ENCODE results near the gene REPS1.
"Not testable (repeated sequence)": the region's sequence is repeated elsewhere in the genome, so short reads cannot be mapped to it uniquely, and the experiment has no call there.

Gene REPS1

GRCh38 chr6:139003751-139004150, 15.7 kb upstream of the REPS1 start:
- no peak for DNase-seq

- DNase-seq, result peak; percentile 9
Measured at GRCh38 chr6:138999949-139000725, 12.1 kb upstream of the REPS1 start.

GRCh38 chr6:138997136-138997535, 9.1 kb upstream of the REPS1 start:
- DNase-seq, result no peak

DNA sequence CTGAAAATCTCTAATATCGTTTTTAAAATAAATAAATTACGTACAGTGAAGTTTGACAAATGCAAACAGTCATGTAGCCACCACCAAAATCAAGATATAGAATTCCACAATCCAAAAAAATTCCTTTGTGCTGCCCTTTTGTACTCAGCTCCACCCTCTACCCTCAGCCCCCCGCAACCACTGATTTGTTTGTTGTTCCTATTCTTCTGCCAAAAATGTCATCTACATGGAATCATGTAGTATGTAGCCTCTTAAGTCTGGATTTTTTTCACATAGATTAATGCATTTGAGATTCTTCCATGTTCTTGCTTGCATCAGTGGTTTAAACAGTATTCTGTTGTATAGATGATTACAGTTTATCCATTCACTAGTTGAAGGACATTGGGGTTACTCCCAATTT, 8.5 kb upstream of the REPS1 start:
- no peak for DNase-seq

DNA sequence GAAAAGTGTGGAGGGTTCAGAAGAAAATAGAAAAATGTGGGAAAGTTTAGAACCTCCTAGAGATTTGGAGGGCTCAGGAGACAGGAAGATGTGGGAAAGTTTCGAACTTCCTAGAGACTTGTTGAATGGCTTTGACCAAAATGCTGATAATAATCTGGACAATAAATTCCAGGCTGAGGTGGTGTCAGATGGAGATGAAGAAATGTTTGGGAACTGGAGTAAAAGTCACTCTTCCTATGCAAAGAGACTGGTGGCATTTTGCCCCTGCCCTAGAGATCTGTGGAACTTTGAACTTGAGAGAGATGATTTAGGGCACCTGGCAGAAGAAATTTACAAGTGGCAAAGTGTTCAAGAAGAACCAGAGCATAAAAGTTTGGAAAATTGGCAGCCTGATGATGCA, 5.4 kb upstream of the REPS1 start:
- not testable (repeated sequence) for DNase-seq

- DNase-seq, result not testable (repeated sequence)
Measured at GRCh38 chr6:138992965-138993364, 4.9 kb upstream of the REPS1 start.

DNA sequence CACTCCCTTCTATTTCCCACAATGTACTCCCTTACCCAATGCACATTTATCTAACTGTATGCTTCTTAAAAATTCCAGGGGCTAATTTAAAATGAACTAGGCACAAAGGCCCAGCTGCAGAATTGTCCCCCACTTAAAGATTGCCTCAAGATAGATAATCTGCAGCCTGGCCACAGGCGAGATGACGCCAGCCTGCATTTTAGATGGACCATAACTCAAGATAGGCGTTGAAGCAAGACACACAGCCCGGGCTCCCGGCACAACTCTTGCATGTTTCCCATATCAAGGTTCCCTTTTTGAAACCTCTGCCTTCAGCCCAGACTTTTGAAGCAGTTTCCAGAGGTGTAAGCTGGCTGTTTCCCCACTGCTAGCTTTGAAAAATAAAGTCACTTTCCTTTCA, 3.2 kb upstream of the REPS1 start:
- no peak for DNase-seq

- peak; percentile 82 for DNase-seq
Measured at GRCh38 chr6:138989098-138989983, 1.3 kb upstream of the REPS1 start.

DNA sequence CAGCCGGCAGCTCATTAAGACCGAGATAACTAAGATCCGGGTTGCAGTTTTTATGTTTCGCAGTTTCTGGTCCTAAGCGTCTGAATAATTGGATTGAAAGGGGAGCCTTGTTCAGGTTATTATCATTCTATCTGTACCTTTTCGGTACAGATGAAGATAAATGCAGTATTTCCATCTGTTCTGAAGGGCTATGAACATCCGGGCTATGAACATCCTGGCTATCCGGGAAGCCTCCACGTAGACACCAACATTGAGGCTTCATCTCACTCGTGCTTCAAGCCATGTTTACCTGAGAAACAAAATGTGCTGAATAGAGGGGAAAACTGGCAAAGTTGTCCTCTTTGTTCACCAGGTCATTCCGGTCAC, 399 bp upstream of the REPS1 start:
- peak; percentile 79 for DNase-seq

GRCh38 chr6:138987080-138987642, 892 bp downstream of the REPS1 start:
- no peak for DNase-seq

- no peak for DNase-seq
Measured at GRCh38 chr6:138986578-138986977, 1.5 kb downstream of the REPS1 start.

DNA sequence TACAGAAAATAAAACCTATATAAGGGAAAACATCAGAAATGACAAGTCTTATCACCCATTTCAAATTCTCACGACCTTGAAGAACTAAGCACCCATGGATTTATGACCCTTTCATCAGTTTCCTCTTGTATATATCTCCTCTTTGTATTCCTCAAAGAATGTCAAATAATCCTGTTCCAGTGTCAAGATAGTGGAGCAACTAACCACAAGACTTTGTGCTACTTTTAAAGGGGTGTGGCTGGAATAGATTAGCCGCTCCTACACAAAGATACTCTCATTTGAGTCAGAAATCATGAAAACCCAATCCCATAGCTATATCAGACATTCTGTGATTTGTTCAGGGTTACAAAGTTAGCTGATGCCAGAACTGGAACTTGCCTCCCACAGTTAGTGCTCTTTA, 6.6 kb downstream of the REPS1 start:
- DNase-seq, result no peak

GRCh38 chr6:138979813-138980668, 8.0 kb downstream of the REPS1 start:
- DNase-seq, result no peak

- DNase-seq, result no peak
Measured at GRCh38 chr6:138979365-138979764, 8.7 kb downstream of the REPS1 start.

DNA sequence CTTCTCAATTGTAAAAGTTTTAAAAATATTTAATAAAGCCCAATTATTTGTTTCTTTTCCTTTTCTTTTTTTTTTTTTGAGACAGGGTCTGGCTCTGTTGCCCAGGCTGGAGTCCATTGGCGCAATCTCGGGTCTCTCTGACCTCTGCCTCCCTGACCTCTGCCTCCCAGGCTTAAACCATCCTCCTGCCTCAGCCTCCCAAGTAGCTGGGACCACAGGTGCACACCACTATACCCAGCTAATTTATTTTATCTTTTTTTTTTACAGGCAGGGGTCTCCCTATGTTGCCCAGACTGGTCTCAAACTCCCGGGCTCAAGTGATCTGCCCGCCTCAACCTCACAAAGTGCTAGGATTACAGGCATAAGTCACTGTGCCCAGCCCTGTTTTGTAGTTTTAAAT, 9.8 kb downstream of the REPS1 start:
- no peak for DNase-seq

- DNase-seq, result no peak
Measured at GRCh38 chr6:138977646-138978167, 10.3 kb downstream of the REPS1 start.

DNA sequence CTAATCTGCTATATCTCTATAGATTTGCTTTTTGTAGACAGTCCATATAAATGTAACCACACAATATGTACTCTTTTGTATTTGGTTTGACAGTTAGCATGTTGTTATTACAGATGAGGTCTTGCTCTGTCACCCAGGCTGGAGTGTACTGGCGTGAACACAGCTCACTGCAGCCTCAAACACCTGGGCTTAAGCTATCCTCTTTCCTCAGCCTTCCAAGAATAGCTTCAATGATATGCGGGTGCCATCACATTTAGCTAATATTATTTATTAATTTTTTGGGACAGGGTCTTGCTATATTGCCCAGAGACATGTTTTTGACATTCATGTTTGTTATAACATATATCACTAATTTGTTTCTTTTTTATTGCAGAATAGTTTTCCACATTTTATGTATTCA, 10.8 kb downstream of the REPS1 start:
- no peak for DNase-seq

DNA sequence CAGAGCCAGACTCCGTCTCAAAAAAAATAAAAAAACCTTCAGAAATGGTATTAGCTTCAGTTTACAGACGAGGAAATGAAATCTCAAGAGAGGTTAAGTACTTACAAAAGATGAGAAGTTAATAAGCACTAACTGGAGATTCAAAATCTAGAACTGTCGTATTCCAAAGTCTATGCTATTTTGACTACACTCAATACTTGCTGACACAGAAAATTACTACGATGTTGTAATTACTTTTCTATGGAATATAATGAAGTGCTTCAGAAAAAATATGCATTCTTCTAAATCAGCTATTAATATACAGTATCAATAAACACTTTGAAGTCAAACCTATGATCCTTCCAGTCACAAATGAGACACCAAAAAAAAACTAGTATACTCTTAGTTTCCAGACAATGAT, 12.2 kb downstream of the REPS1 start:
- no peak for DNase-seq

DNA sequence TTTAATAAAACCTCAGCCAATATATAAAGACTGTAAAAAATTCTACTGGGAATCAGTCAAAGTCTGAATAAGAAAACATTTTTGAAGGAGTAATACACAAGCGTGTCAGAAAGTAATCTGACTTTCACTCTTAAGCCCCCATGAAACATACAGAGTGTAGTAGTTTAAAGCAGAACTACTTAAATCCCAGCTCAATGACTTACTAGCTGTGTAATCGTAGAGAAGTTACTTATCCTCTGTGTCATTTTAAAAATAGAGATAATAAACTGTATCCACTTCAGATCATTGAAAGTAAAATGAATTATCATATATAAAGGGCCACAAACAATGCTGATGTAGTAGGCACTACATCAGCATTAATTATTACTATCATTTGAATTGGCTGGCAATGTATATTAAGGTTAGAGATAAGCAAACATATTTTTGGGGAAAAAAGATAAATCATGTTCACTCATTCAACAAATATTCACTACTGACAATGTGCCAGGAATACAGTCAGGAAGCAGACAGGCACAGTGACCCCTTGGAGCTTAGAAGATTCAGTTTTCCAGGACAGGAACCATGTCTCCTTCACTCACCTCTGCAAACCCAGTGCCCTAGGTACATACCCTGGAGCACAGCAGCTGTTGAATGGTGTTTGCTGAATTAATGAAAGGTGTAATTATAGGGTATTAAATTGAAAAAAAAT, 14.4 kb downstream of the REPS1 start:
- no peak for DNase-seq

GRCh38 chr6:138972226-138972665, 15.8 kb downstream of the REPS1 start:
- DNase-seq, result no peak

DNA sequence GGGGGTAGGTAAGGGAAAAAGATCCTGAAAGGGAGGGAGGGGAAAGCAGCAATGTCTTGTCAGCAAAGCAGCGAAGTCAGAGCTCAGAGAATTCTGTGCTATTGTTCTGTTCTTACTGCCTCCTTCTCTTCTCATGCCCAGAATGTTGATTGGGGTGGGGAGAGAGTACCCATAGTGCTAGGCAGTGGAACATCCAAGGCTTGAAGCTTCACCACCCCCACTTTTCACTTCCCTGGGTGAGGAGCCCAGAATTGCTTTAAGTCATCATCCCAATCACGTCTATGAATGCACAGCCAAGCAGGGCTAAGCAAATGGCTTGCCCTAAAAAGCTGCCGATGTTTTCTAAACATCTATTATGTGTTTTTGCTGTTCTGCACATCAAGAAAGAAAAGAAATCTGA, 16.5 kb downstream of the REPS1 start:
- no peak for DNase-seq

- no peak for DNase-seq
Measured at GRCh38 chr6:138970856-138971425, 17.1 kb downstream of the REPS1 start.
